ENCODE data around the gene RREB1.

RREB1 gene

DNA sequence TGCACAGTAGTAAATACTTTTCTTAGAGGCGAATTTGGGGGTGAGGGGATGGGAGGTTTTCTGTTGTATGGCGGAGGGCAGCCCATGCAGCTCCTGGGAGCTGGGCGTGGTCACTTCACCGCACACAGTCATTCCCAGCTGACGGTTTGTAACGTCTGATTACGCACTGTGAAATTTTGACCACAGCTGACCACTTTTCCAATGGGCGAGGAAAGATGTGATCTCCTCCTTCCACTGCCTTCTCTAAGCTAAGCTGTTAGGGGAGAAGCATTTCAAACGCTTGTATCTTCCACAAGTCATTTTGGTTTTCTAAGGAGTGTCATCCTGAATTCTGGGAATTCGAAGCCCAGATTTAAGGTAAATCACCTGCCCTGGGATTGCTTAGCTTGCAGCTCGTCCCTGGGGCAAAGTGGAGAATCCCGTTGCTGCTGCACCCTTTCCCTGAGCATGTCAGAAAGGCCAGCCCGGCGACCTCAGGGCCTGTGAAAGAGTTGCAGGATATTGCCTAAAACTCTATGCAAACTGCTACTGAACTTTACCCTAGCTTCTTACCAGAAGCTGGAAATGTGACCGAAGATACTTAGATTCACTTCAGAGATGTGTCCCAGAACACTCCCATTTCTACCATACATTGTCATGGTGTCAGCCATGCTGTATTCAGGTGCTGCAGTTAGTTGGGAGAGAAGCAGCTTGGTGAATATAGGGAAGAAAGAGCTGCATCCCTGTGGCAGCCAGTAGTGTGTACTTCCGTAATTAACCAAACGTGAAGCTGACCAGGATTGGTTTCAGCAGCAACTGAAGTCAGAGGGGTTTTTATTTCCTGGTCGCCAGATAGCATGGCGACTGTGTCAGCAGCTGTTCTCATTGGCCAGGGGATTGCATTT, 58.9 kb downstream of the RREB1 start:
- DNase-seq: peak; percentile 87 to 91

- DNase-seq: no peak
Measured at GRCh38 chr6:7169296-7169721, 61.5 kb downstream of the RREB1 start.

DNA sequence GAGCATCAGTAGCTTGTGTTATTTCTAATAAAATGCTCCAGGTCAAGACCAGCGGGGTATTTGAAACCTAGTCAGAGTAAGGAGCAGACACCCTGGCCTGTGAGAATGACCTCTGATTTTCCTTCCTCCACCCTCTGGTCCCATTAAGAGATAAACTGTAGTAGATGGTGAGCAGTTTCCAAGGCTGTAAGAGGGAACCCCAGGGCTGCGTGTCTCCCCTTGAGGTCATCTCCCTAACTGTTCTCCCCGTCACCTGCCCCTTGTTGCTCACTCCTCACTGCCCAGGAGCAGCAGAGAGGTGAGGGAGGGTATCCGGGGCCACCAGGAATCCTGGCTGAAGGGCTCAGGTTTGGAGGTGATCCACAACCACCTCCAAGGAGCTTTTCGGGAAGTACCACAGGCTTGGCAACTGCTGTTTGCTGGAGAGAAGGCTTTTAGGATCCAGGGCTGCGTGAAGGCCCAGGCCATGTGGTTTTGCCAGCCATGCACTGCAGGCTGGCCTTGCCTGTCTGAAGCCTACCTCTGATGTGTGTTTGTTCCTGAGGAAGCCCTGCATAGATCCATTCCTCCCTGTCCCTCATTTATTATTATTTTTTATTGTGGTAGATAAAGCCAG, 62.5 kb downstream of the RREB1 start:
- DNase-seq: no peak

GRCh38 chr6:7171119-7171518, 63.4 kb downstream of the RREB1 start:
- DNase-seq: no peak

DNA sequence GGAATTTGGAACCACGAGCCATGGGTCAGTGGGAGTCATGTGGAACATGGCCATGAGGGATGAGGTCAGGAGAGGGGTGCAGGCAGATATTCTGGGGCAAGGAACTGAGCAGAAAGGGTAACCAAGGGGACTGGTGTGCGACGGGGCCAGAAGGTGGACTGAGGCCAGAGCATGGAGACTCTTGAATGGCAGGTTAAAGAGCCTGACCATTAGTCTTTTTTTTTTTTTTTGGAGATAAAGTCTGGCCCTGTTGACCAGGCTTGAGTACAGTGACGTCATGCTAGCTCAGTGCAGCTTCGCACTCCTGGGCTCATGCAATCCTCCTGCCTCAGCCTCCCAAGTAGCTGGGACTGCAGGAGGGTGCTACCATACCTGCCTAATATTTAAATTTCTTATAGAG, 64.0 kb downstream of the RREB1 start:
- DNase-seq: no peak

DNA sequence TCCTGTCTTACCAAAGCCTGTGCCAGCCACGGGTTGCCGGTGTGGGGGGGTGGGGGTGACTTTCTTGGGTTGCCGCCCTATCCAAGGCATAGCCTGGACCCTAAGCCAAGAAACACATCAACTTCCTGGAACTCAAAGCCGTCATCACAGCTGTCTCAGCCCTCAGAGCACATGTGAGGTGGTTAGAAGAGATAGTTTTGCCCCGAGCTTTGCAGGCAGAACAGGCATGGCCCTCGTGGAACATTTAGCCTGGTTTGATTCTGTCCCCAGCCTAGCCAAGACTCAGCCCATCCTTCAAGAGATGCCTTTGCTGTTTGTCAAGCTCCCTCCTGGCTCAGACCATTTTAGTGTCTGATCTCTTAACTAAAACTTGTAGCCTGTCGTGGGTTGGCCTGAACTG, 64.9 kb downstream of the RREB1 start:
- DNase-seq: no peak

GRCh38 chr6:7173843-7174503, 66.2 kb downstream of the RREB1 start:
- peak in 1 of 2 donors; percentile 47 for DNase-seq

DNA sequence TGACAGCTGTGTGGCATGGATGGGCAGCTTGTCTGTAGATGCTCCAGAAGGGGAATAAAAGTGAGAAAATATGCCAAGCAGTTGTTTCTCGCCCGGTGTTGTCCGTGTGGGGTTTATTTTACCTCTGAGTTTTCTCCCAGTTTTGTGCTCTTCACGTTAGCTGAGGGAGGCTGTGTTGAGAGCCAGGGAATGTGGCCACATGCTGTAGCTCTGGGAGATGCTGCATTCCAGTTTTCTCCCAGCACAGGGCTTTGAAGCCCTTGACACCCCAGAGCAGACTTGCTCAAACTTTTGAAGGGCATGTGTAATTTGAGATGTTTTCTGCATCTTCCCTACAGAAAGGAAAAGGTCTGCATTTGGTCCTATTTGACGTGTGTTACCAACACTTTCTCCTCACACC, 67.7 kb downstream of the RREB1 start:
- no peak for DNase-seq

GRCh38 chr6:7176208-7176607, 68.4 kb downstream of the RREB1 start:
- DNase-seq: no peak

DNA sequence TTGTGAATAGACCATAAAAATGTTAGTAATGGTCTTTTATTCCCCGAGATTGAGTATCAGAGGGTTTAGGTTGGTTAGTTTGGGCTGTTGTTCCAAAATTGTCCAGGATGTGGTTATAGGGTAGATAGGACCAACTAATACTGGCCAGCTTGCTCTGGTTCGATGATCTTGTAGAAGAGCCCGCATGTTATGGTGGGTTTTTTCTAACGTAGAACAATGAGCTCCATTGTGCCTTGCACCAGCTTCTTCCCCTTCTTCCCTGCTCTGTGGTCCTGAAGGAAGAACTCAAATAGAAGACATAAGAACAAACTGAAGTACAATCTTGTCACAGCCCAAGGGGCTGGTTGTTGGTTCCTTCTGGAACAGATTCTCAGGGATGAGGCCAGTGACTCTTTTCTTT, 70.5 kb downstream of the RREB1 start:
- DNase-seq: no peak

DNA sequence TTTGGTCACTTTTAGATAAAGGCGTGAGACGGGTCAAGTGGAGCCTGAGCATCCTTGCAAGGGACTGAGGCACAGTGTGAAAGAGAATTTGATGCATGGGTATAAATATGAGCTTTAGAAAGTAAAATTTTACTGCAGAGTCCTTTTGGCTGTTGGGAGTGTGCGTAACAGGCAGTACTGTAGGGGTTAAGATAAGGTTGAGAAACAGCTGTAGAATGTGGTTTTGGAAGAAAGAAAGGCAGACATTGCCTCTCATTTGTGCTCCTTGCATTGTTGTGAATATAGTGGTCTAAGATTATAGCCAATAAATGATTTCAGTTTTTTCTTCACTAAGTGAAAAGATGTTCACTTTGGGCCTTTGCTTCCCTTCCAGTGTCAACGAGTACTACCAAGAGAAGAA, 73.0 kb downstream of the RREB1 start:
- DNase-seq: no peak

GRCh38 chr6:7183707-7184106, 75.9 kb downstream of the RREB1 start:
- DNase-seq: no peak

DNA sequence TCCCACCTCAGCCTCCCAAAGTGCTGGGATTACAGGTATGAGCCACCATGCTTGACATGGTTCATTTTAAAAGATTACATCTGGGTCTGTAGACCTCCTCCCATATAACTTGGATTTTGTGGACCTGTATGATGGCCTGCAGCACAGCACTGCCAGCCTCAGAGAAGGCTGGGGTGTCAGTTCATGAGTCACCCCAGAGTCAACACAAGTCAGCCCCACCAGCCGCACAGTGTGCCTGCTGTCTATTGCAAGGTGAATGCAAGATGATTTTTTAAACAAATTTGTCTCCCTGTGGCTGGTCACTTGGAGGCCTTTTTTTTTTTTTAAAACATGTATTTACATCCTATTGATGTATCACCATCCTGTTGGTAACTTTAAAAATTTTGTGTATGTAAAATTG, 76.7 kb downstream of the RREB1 start:
- DNase-seq: no peak

DNA sequence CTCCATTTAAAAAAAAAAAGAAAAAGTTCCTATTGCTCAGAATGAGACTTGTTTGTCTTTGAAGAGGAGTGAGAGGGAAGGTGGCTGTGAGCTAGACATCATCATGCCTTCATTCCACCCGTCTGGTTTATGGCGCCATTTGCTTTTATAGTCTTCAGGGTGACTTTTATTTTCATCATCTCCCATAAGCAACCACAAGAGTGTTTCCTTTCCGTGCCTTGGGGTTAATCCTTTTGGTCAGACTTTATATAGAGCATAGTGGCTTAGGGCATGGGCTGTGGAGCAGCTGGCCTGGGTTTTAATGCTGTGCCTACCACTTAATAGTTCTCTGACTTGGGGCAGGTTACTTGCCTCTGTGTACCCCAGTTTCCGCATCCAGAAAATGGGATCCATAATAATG, 77.8 kb downstream of the RREB1 start:
- no peak for DNase-seq

- peak; percentile 88 to 91 for DNase-seq
Measured at GRCh38 chr6:7188492-7188891, 80.7 kb downstream of the RREB1 start.

DNA sequence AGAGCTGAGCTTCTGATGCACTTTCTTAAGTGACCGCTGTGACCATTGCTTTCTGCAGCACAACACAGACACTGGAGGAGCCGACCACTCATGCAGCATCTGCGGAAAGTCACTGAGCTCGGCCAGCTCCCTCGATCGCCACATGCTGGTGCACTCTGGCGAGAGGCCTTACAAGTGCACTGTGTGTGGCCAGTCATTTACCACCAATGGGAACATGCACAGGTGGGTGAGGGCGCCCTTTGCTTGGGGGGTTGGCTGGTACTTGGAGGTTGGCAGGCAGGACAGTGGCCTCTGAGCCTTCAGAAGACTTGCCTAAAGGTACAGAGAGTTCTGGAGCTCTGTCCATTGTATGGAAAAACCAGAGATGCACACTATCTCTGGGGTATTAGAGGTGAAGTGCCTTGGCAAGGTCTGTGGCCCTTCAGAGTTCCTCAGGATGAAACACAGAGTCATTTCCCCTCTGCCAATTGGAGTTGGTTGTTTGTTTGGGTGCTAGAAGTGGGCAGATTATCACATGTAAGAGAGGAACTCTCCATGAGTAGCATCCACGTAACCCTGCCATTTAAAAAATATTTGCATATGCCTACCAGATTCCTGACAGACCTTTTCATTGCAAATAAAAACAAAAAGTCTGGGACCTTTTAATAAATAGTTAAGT, 81.5 kb downstream of the RREB1 start:
- peak; percentile 44 to 73 for DNase-seq

- no peak for DNase-seq
Measured at GRCh38 chr6:7190791-7191190, 83.0 kb downstream of the RREB1 start.

GRCh38 chr6:7193122-7193521, 85.4 kb downstream of the RREB1 start:
- no peak for DNase-seq

DNA sequence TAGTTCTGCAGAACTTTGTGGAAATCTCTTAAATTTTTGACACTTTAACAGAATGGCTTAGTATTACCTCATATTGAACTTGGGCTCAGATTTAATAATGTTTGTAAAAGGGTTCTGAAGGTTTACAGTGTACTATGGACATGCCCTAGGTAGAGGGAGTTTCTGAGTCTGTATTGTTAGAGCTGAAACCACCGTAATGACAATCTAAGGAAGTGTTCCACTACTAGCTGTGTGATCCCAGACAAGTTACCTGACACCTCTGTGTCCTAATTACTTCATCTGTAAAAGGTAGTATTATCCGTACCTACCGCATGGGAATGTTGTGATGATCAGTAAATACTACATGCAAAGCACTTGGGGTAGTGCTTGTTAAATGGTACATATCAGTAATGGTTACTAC, 86.9 kb downstream of the RREB1 start:
- DNase-seq: no peak

DNA sequence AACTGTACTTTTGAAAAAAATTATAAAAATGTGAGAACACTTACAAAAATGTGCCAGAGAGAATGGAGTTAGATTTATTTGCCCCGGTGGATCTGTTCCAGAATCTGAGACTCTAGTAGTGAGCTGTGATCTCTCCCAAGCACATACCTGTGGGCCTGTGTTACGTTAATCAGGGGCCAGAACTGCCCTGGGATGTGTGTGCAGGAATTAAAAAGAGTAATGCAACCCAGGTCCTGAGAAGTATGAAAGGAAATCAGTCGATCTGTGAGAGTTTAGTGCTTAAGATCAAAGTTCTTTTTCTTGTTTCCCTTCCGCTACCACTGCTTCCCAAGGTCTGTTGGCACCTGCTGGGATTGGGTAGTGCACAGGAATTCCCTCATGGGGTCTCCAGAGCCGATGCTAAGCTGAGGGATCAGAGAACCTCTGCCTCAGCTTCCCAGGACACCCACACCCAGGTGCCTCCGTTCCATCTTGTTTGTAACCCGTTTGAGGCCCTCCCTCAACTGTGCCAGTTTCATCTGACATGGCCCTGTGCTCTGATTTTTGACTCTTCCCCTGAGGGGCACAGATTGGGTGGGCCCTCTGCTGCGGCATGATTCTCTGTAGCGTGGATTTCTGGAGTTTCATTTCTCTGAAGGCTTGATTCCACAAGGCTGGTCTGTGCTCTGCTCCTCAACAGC, 87.7 kb downstream of the RREB1 start:
- no peak for DNase-seq

DNA sequence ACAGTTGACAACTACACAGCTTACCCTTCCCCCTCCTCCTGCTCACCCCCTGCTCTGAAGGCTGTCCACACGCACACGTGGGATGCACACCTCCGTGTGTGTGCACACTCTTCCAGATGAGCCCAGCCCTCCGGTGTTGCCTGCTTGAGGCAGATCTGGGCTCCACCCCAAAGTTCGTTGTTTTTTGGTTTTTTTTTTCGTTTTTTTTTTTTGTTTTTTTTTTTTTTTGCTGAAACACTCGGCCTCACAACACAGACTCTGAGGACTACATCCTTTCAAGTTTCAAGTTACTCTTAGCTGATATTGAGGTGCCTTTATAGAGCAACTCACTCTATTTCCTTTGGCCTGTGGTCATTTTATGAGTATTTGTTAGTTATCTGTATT, 88.2 kb downstream of the RREB1 start:
- DNase-seq: no peak

DNA sequence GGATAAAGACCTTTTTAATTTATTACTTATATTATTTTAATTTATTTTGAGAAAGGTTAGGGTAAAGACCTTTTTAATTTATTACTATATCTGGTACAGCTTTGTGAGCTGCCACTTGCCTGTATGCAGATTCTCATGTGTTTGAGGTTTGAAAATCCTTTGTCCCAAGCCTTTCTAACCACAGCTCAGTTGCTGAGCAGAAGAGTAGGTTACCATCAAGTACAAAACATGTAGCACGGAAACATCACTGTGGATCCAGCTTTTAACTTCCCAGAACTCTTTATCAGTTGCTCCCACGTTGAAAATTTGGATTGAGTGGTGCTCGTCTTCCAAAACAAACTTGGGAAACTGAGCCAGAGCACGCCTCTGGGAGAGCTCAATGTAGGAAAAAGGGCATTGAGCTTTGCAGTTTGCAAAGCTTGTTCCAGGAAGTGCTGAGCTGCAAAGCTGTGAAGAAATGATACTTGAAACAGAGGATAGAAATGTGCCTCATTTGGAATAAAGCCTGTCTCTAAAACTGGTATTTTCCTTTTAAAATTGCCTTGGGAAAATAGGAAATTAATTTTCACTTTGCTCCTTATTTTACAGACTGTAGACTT, 89.0 kb downstream of the RREB1 start:
- no peak for DNase-seq
